H9 (cell line): ENCODE results near the gene MED8. TPM values are rescaled to one million over a fixed set of nuclear protein-coding genes. Genes with fewer than 3 reads are reported as not detected.

ENCODE experiments used
- DNase-seq: peaks from one replicate; pipeline ENCODE4 v3.0.0-alpha.2; 2017
- H2AFZ ChIP-seq: one replicate; pipeline ENCODE4 v1.6.1; 2013; ENCODE audit warnings: mild to moderate bottlenecking, low read length, control low read depth, moderate library complexity
- H2AK5ac ChIP-seq: 2 replicates; pipeline ENCODE4 v1.6.1; 2013; ENCODE audit warnings: low read length, control low read depth, mixed read lengths; ENCODE audit not compliant: insufficient read length
- H2BK120ac ChIP-seq: one replicate; pipeline ENCODE4 v1.6.1; 2013; ENCODE audit warnings: low read depth, mild to moderate bottlenecking, low read length, control low read depth, inconsistent platforms; ENCODE audit not compliant: poor library complexity, severe bottlenecking
- H2BK12ac ChIP-seq: 2 replicates; pipeline ENCODE4 v1.6.1; 2013; ENCODE audit warnings: low read length, control low read depth, mixed read lengths, low read depth; ENCODE audit not compliant: insufficient read length
- H2BK15ac ChIP-seq: 2 replicates; pipeline ENCODE4 v1.6.1; 2013; ENCODE audit warnings: low read depth, low read length, control low read depth
- H2BK20ac ChIP-seq: one replicate; pipeline ENCODE4 v1.6.1; 2013; ENCODE audit warnings: low read depth, mild to moderate bottlenecking, low read length, control low read depth, inconsistent platforms; ENCODE audit not compliant: poor library complexity, severe bottlenecking
- H2BK5ac ChIP-seq: 2 replicates; pipeline ENCODE4 v1.6.1; 2013; ENCODE audit warnings: low read length, control low read depth, mixed read lengths; ENCODE audit not compliant: insufficient read length
- H3K14ac ChIP-seq: 2 replicates; pipeline ENCODE4 v1.6.1; 2013; ENCODE audit warnings: low read length, control low read depth; ENCODE audit not compliant: insufficient read depth
- H3K18ac ChIP-seq: 2 replicates; pipeline ENCODE4 v1.6.1; 2013; ENCODE audit warnings: low read depth, mild to moderate bottlenecking, mixed read lengths, low read length, control low read depth; ENCODE audit not compliant: insufficient read length
- H3K23ac ChIP-seq: 2 replicates; pipeline ENCODE4 v1.6.1; 2013; ENCODE audit warnings: low read length, control low read depth, mixed read lengths, low read depth; ENCODE audit not compliant: insufficient read length
- H3K23me2 ChIP-seq: 2 replicates; pipeline ENCODE4 v1.6.1; 2013; ENCODE audit warnings: low read depth, mild to moderate bottlenecking, mixed read lengths, low read length, control low read depth; ENCODE audit not compliant: insufficient read length, poor library complexity, severe bottlenecking
- H3K27ac ChIP-seq: 2 replicates; pipeline ENCODE4 v1.5.1; 2013; ENCODE audit warnings: low read length, control low read depth, mixed read lengths, low read depth; ENCODE audit not compliant: insufficient read length
- H3K27me3 ChIP-seq: 2 replicates; pipeline ENCODE4 v1.6.1; 2013; ENCODE audit warnings: low read length, control low read depth, inconsistent platforms; ENCODE audit not compliant: insufficient read depth
- H3K4ac ChIP-seq: 2 replicates; pipeline ENCODE4 v1.6.1; 2013; ENCODE audit warnings: low read depth, mild to moderate bottlenecking, control low read depth, inconsistent platforms, low read length, moderate library complexity
- H3K4me1 ChIP-seq: 2 replicates; pipeline ENCODE4 v1.6.1; 2013; ENCODE audit warnings: low read length, control low read depth, inconsistent platforms; ENCODE audit not compliant: insufficient read depth
- H3K4me2 ChIP-seq: 2 replicates; pipeline ENCODE4 v1.6.1; 2013; ENCODE audit warnings: low read length, control low read depth, mixed read lengths; ENCODE audit not compliant: insufficient read length, insufficient read depth
- H3K56ac ChIP-seq: 2 replicates; pipeline ENCODE4 v1.6.1; 2013; ENCODE audit warnings: low read depth, mild to moderate bottlenecking, mixed read lengths, low read length, control low read depth; ENCODE audit not compliant: insufficient read length
- H3K79me1 ChIP-seq: 2 replicates; pipeline ENCODE4 v1.6.1; 2013; ENCODE audit warnings: low read depth, mild to moderate bottlenecking, moderate library complexity, low read length, control low read depth, inconsistent platforms; ENCODE audit not compliant: insufficient read depth, poor library complexity, severe bottlenecking
- H3K79me2 ChIP-seq: 2 replicates; pipeline ENCODE4 v1.6.1; 2013; ENCODE audit warnings: low read length, control low read depth, inconsistent platforms; ENCODE audit not compliant: insufficient read depth
- H3K9ac ChIP-seq: 2 replicates; pipeline ENCODE4 v1.6.1; 2013; ENCODE audit warnings: low read length, control low read depth, mixed read lengths; ENCODE audit not compliant: insufficient read length; ENCODE audit errors: extremely low read depth
- H3K9me3 ChIP-seq: one replicate; pipeline ENCODE4 v1.6.1; 2013; ENCODE audit warnings: low read depth, low read length, inconsistent platforms; ENCODE audit not compliant: control insufficient read depth
- H3T11ph ChIP-seq: one replicate; pipeline ENCODE4 v1.6.1; 2013; ENCODE audit warnings: mild to moderate bottlenecking, low read length, control low read depth, inconsistent platforms
- H4K20me1 ChIP-seq: one replicate; pipeline ENCODE4 v1.6.1; 2013; ENCODE audit not compliant: control insufficient read depth, insufficient read length, insufficient read depth
- H4K5ac ChIP-seq: 2 replicates; pipeline ENCODE4 v1.6.1; 2013; ENCODE audit warnings: low read depth, mild to moderate bottlenecking, mixed read lengths, low read length, control low read depth; ENCODE audit not compliant: insufficient read length
- H4K8ac ChIP-seq: replicated peaks from 2 replicates; pipeline ENCODE4 v1.6.1; 2013; ENCODE audit warnings: low read length, control low read depth, mixed read lengths, low read depth; ENCODE audit not compliant: insufficient read length
- H4K91ac ChIP-seq: 2 replicates; pipeline ENCODE4 v1.6.1; 2013; ENCODE audit warnings: low read depth, mild to moderate bottlenecking, moderate library complexity, mixed read lengths, low read length, control low read depth; ENCODE audit not compliant: insufficient read length
- H3K27ac Mint-ChIP-seq, 3 experiments: 2 replicates in 2 of 3; 3 replicates in 1 of 3; pipeline ENCODE4 v1.8.0; 2020 to 2021; ENCODE audit warnings: mixed read lengths in 3 of 3, mild to moderate bottlenecking in 1 of 3, moderate library complexity in 1 of 3
- H3K27me3 Mint-ChIP-seq: 2 replicates; pipeline ENCODE4 v1.8.0; 2021; ENCODE audit warnings: low read depth, mild to moderate bottlenecking, moderate library complexity, mixed read lengths
- H3K36me3 Mint-ChIP-seq, 3 experiments: 2 replicates in 2 of 3; 3 replicates in 1 of 3; pipeline ENCODE4 v1.8.0; 2020 to 2021; ENCODE audit warnings: low read depth in 3 of 3, mixed read lengths in 3 of 3; ENCODE audit not compliant: insufficient read depth in 1 of 3
- H3K4me1 Mint-ChIP-seq, 2 experiments: 2 replicates each; pipeline ENCODE4 v1.8.0; 2020; ENCODE audit warnings: mixed read lengths in 2 of 2
- H3K4me3 Mint-ChIP-seq, 2 experiments: 2 replicates in 1 of 2; 3 replicates in 1 of 2; pipeline ENCODE4 v1.8.0; 2020 to 2021; ENCODE audit warnings: mild to moderate bottlenecking in 2 of 2, mixed read lengths in 2 of 2, moderate library complexity in 1 of 2
- H3K9me3 Mint-ChIP-seq, 2 experiments: 2 replicates in 1 of 2; 3 replicates in 1 of 2; pipeline ENCODE4 v1.8.0; 2020; ENCODE audit warnings: mild to moderate bottlenecking in 2 of 2, mixed read lengths in 2 of 2, moderate library complexity in 1 of 2
- WGBS: extraction: QIAGEN DNeasy Blood & Tissue Kit; methylation state at CpG from one replicate; pipeline ENCODE4 v1.1.7; 2013; ENCODE audit warnings: missing lambda C conversion rate, low lambda C conversion rate, mixed read lengths; ENCODE audit not compliant: insufficient read length; ENCODE audit errors: extremely low coverage; 5-methylcytosine and 5-hydroxymethylcytosine counted together
- total RNA-seq: library from RNA; stranded (reverse); gene quantifications from 2 replicates; pipeline ENCODE4 v1.2.1, GENCODE V29; 2021
- TF ChIP-seq, protein P1 (sequence below): fragments of 200-600 bp; sonication (generic); conservative IDR thresholded peaks from 3 replicates; pipeline ENCODE4 v1.8.0; 2021; ENCODE audit warnings: antibody characterized with exemption, mild to moderate bottlenecking

The MED8 gene
- total RNA-seq, 1 experiment from 2014 or later, result 23.0 TPM

- Mint-ChIP-seq H3K27me3 (no peaks in the 10 kb centered on the region), H3K4me3 (no peak overlapping the region), H3K9me3 (no peaks in the 10 kb centered on the region), H3K27ac (no peak overlapping the region; a peak in 1 of 7 replicates), H3K4me1 (no peaks in the 10 kb centered on the region), H3K36me3 (peaks cover 4 to 52% (median 28%) of the 10 kb centered on the region in 3 experiments; a peak in 6 of 7 replicates)
- Histone ChIP-seq H3K4me2 (no peak overlapping the region), H3K79me2 (no peaks in the 10 kb centered on the region; the same call in 1 of the 2 replicates), H3K9me3 (no peaks in the 10 kb centered on the region), H3K23ac (no peak overlapping the region), H4K20me1 (no peaks in the 10 kb centered on the region), H4K8ac (no peak overlapping the region), H2BK120ac (no peak overlapping the region), H4K5ac (no peak overlapping the region), H3K18ac (no peak overlapping the region), H3T11ph (no peak overlapping the region), H3K56ac (no peak overlapping the region), H3K4ac (no peak overlapping the region), H3K9ac (no peak overlapping the region), H2AK5ac (no peak overlapping the region), H3K27ac (no peak overlapping the region), H4K91ac (no peak overlapping the region), H2BK5ac (no peak overlapping the region), H3K23me2 (no peaks in the 10 kb centered on the region), H2BK12ac (no peak overlapping the region), H2BK15ac (no peak overlapping the region), H2BK20ac (no peak overlapping the region), H2AFZ (no peak overlapping the region), H3K79me1 (no peaks in the 10 kb centered on the region), H3K4me1 (no peaks in the 10 kb centered on the region), H3K14ac (no peak overlapping the region), H3K27me3 (no peaks in the 10 kb centered on the region)
- WGBS, result 100% methylated on average over 1 of the region's 2 CpGs
- TF ChIP-seq, protein P1, sequence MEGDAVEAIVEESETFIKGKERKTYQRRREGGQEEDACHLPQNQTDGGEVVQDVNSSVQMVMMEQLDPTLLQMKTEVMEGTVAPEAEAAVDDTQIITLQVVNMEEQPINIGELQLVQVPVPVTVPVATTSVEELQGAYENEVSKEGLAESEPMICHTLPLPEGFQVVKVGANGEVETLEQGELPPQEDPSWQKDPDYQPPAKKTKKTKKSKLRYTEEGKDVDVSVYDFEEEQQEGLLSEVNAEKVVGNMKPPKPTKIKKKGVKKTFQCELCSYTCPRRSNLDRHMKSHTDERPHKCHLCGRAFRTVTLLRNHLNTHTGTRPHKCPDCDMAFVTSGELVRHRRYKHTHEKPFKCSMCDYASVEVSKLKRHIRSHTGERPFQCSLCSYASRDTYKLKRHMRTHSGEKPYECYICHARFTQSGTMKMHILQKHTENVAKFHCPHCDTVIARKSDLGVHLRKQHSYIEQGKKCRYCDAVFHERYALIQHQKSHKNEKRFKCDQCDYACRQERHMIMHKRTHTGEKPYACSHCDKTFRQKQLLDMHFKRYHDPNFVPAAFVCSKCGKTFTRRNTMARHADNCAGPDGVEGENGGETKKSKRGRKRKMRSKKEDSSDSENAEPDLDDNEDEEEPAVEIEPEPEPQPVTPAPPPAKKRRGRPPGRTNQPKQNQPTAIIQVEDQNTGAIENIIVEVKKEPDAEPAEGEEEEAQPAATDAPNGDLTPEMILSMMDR, result no peak
- no peak for DNase-seq
These were observed 16.3 kb upstream of the MED8 start for GRCh38 chr1:43405876-43406234.
